Thyroid gland (tissue), 4 donors: ENCODE data around the gene CCNT2. TPM values are rescaled to one million over a fixed set of nuclear protein-coding genes. Genes with fewer than 3 reads are reported as not detected.
"Not testable (repeated sequence)": the region's sequence is repeated elsewhere in the genome, so short reads cannot be mapped to it uniquely, and the experiment has no call there.

ENCODE experiments used
- DNase-seq, 2 donors: peaks; one replicate each; pipeline ENCODE4 v3.0.0-alpha.2; 2019
- H3K27ac ChIP-seq, 3 donors: fragments of 200-600 bp; sonication (generic); 1 replicate in 2 of 3; 2 replicates in 1 of 3; pipeline ENCODE4 v1.5.1; 2016 to 2019; ENCODE audit warnings: mild to moderate bottlenecking in 1 of 3, moderate library complexity in 1 of 3
- H3K27me3 ChIP-seq: fragments of 200-600 bp; sonication (generic); one replicate; pipeline ENCODE4 v1.5.1; 2019
- H3K36me3 ChIP-seq, 2 donors: fragments of 200-600 bp; sonication (generic); one replicate each; pipeline ENCODE4 v1.5.1; 2016 to 2019
- H3K4me1 ChIP-seq, 2 donors: fragments of 200-600 bp; sonication (generic); one replicate each; pipeline ENCODE4 v1.5.1; 2017 to 2019
- H3K4me3 ChIP-seq, 3 donors: fragments of 200-600 bp; sonication (generic); replicated peaks in 1 of 3; 1 replicate in 2 of 3; 2 replicates in 1 of 3; pipeline ENCODE4 v1.5.1; 2016; ENCODE audit warnings: mild to moderate bottlenecking in 1 of 3
- H3K9me3 ChIP-seq: fragments of 200-600 bp; sonication (generic); one replicate; pipeline ENCODE4 v1.5.1; 2017
- CTCF ChIP-seq, 6 experiments: fragments of 200-600 bp in 3 of 6; fragments of 450-650 bp in 3 of 6; sonication (generic) in 3 of 6; IDR thresholded peaks; one replicate each; pipeline ENCODE4 v1.5.1; 2016 to 2019; ENCODE audit warnings: antibody characterized with exemption in 6 of 6, mild to moderate bottlenecking in 2 of 6, inconsistent platforms in 1 of 6, moderate library complexity in 1 of 6
- POLR2A ChIP-seq, 2 donors: fragments of 450-650 bp; IDR thresholded peaks; one replicate each; pipeline ENCODE4 v1.6.1; 2017; ENCODE audit warnings: antibody characterized with exemption in 2 of 2, mild to moderate bottlenecking in 2 of 2, moderate library complexity in 1 of 2
- WGBS, 2 donors: methylation state at CpG; one replicate each; pipeline ENCODE4 v1.1.5; 2017; 5-methylcytosine and 5-hydroxymethylcytosine counted together
- intact Hi-C: fragments of 100-400 bp; cut with DNase I; formaldehyde crosslinking; loops from one replicate; pipeline ENCODE4 v1.15.1; 2023
- total RNA-seq, 4 donors: library from RNA; depleted of rRNA; stranded (reverse); fragments of >200 nt; gene quantifications; one replicate each; pipeline ENCODE4 v1.2.3, GENCODE V29; 2016

CCNT2 gene
- total RNA-seq, 4 donors from 2014 or later, result 40.1 to 81.8 (median 45.1) TPM

- DNase-seq, result no peak
- WGBS, 2 donors, result 94 to 97% methylated on average over 1 of the region's 1 CpG
- H3K36me3 ChIP-seq, result no peaks in the 10 kb centered on the region
- H3K4me3 ChIP-seq, result no peak overlapping the region
- TF ChIP-seq POLR2A (IDR thresholded peaks at IDR 0.05) (no peak), CTCF (IDR thresholded peaks at IDR 0.05) (no peak)
- intact Hi-C loops, result loop anchor here (10.0 kb wide), 1 partner anchor 65 kb away; the partner anchor contains the start of gene ACMSD
- peaks cover 8 to 12% of the 10 kb centered on the region in 2 donors for H3K4me1 ChIP-seq
- no peak overlapping the region for H3K27ac ChIP-seq
- no peaks in the 10 kb centered on the region for H3K27me3 ChIP-seq
- no peaks in the 10 kb centered on the region for H3K9me3 ChIP-seq
Observed at GRCh38 chr2:134900151-134900550, 18.5 kb upstream of the CCNT2 start.

GRCh38 chr2:134903701-134904100 is 14.9 kb upstream of the CCNT2 start:
- H3K27ac ChIP-seq, H3K9me3 ChIP-seq, H3K36me3 ChIP-seq, H3K27me3 ChIP-seq, H3K4me3 ChIP-seq, DNase-seq: not testable (repeated sequence)
- 93 to 95% methylated on average over 13 of the region's 13 CpGs for WGBS, 2 donors
- intact Hi-C loops, result loop anchor here (10.0 kb wide), 1 partner anchor 69 kb away; the partner anchor contains the start of gene ACMSD
- H3K4me1 ChIP-seq, result peaks cover 14 to 19% of the 10 kb centered on the region in 2 donors

- Histone ChIP-seq H3K27ac (peak overlapping the region; percentile 70 to 85 (median 76)), H3K27me3 (no peaks in the 10 kb centered on the region), H3K9me3 (no peaks in the 10 kb centered on the region), H3K4me3 (no peak overlapping the region), H3K4me1 (peaks cover 14 to 19% of the 10 kb centered on the region in 2 donors), H3K36me3 (no peaks in the 10 kb centered on the region)
- intact Hi-C loops, result loop anchor here (10.0 kb wide), 1 partner anchor 70 kb away; the partner anchor contains the start of gene ACMSD
- 29 to 40% methylated on average over 2 of the region's 2 CpGs for WGBS, 2 donors
- TF ChIP-seq CTCF (IDR thresholded peaks at IDR 0.05), result no peak
- no peak for TF ChIP-seq POLR2A (IDR thresholded peaks at IDR 0.05)
- DNase-seq, result no peak
Observed at GRCh38 chr2:134905168-134905567, 13.5 kb upstream of the CCNT2 start.

- TF ChIP-seq POLR2A (IDR thresholded peaks at IDR 0.05) (no peak), CTCF (IDR thresholded peaks at IDR 0.05) (no peak)
- 72 to 84% methylated on average over 2 of the region's 2 CpGs for WGBS, 2 donors
- no peaks in the 10 kb centered on the region for H3K9me3 ChIP-seq
- H3K36me3 ChIP-seq, result no peaks in the 10 kb centered on the region
- intact Hi-C loops, result loop anchor here (10.0 kb wide), 1 partner anchor 72 kb away; the partner anchor contains the start of gene ACMSD
- H3K27me3 ChIP-seq, result no peaks in the 10 kb centered on the region
- H3K27ac ChIP-seq, result no peak overlapping the region
- no peak for DNase-seq
- peaks cover 14 to 19% of the 10 kb centered on the region in 2 donors for H3K4me1 ChIP-seq
- H3K4me3 ChIP-seq, result no peak overlapping the region
Observed at GRCh38 chr2:134906726-134907125, 11.9 kb upstream of the CCNT2 start.

- H3K36me3 ChIP-seq, H3K27me3 ChIP-seq, DNase-seq, H3K27ac ChIP-seq, H3K9me3 ChIP-seq, H3K4me3 ChIP-seq: not testable (repeated sequence)
- intact Hi-C loops, result loop anchor here (10.0 kb wide), 1 partner anchor 73 kb away; the partner anchor contains the start of gene ACMSD
- peaks cover 14 to 19% of the 10 kb centered on the region in 2 donors for H3K4me1 ChIP-seq
- 85 to 93% methylated on average over 1 of the region's 1 CpG for WGBS, 2 donors
Observed at GRCh38 chr2:134907441-134908116, 11.0 kb upstream of the CCNT2 start.

GRCh38 chr2:134910763-134911399 is 7.7 kb upstream of the CCNT2 start:
- Histone ChIP-seq H3K27ac (no peak overlapping the region), H3K9me3 (no peaks in the 10 kb centered on the region), H3K36me3 (no peaks in the 10 kb centered on the region), H3K4me1 (peaks cover 4 to 5% of the 10 kb centered on the region in 2 donors), H3K27me3 (no peaks in the 10 kb centered on the region), H3K4me3 (no peak overlapping the region)
- WGBS, 2 donors, result 88 to 89% methylated on average over 2 of the region's 2 CpGs
- TF ChIP-seq CTCF (IDR thresholded peaks at IDR 0.05) (no peak), POLR2A (IDR thresholded peaks at IDR 0.05) (no peak)
- intact Hi-C loops, result no loop called here
- no peak for DNase-seq
